ENCODE results near the gene NETO2.

The NETO2 gene

DNA sequence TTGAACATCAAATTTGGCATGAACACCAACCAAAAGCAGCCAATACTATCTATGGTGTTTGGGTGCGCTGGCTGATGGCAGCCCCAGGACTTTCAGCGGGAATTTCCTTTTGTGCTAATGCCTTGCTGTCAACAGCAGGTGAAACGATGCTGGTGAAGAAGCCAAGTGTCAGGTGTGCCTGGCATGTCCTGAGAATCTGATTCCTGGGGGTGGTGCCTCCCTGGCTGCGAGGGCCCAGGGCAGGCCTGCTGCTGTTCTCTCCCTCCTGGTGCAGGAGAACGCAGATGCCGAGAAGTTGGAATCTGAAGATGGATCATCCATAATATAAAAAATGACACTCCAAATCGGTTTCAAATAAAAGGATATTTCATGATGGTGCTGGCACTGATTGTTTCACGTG lies 108.3 kb downstream of the NETO2 start:
- Mint-ChIP-seq H3K4me1 (peaks cover 10 to 36% of the 10 kb centered on the region in 2 donors), H3K27me3 (peaks cover 0 to 5% of the 10 kb centered on the region in 2 donors), H3K4me3 (no peak overlapping the region), H3K9me3 (no peaks in the 10 kb centered on the region), H3K27ac (no peak overlapping the region), H3K36me3 (no peaks in the 10 kb centered on the region)
- DNase-seq, result no peak
- ATAC-seq (replicated peaks), result no peak

DNA sequence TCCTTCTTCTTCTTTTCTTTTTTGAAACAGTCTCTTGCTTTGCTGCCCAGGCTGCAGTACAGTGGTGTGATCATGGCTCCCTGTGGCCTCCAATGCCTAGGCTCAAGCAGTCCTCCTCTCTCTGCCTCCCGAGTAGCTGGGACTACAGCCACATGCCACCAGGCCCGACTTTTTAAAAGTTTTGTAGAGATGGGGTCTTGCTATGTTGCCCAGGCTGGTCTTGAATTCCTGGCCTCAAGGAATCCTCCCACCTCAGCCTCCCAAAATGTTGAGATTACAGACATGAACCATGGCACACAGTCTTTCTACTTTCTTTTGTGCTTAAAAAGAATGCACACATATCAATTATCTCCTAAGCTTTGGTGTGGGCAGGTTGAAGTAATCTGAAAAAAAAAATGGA lies 109.3 kb downstream of the NETO2 start:
- no peak overlapping the region for H3K27ac Mint-ChIP-seq
- peaks cover 10 to 27% of the 10 kb centered on the region in 2 donors for H3K4me1 Mint-ChIP-seq
- no peak for ATAC-seq (replicated peaks)
- peaks cover 0 to 4% of the 10 kb centered on the region in 2 donors for H3K27me3 Mint-ChIP-seq
- no peak for DNase-seq
- H3K4me3 Mint-ChIP-seq, result no peak overlapping the region
- no peaks in the 10 kb centered on the region for H3K36me3 Mint-ChIP-seq
- H3K9me3 Mint-ChIP-seq, result no peaks in the 10 kb centered on the region

DNA sequence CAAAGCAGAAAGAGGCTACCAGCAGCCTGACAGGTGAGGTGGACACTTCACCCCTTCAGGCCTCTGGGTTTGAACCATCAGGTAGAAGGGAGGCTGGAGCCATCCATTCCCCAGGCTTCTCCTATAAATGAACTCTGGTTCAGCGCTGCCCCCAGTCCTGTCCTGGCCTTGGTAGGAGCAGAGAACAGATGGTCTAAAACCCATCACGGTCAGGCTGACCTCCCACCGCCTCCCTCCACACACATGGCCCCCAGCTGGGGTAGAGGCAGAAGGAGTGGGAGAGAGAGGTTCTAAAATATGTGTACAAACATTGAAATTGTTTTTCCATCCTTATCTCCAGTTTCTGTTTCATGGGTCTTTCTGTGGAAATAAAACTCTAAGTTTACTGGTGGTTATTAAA lies 110.6 kb downstream of the NETO2 start:
- Mint-ChIP-seq H3K27ac (no peak overlapping the region), H3K36me3 (no peaks in the 10 kb centered on the region), H3K9me3 (no peaks in the 10 kb centered on the region), H3K4me1 (peaks cover 7 to 20% of the 10 kb centered on the region in 2 donors), H3K4me3 (no peak overlapping the region), H3K27me3 (no peaks in the 10 kb centered on the region)
- ATAC-seq (replicated peaks) (no peak), DNase-seq (no peak)

DNA sequence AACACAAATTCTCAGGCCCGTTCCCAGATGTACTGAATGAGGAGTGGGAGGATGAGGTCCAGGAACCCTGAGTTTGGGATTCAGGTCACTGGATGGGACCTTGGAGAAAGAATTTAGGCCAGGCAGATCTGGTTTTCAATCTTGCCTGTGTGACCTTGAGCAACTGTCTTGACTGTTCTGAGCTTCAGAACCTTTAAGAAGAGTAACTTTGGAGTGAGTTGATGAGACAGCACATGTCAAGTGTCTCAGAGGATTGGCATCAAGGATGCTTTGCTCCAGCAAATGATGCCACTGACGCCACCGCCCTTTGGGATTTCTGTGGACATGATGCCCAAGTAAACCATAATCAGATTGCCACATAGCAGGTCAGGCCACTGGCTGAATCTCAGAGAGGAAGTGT lies 114.0 kb downstream of the NETO2 start:
- Mint-ChIP-seq H3K4me1 (peaks cover 4 to 12% of the 10 kb centered on the region in 2 donors), H3K9me3 (no peaks in the 10 kb centered on the region), H3K36me3 (no peaks in the 10 kb centered on the region), H3K4me3 (no peak overlapping the region), H3K27me3 (no peaks in the 10 kb centered on the region), H3K27ac (no peak overlapping the region)
- DNase-seq, result no peak
- ATAC-seq (replicated peaks), result no peak

DNA sequence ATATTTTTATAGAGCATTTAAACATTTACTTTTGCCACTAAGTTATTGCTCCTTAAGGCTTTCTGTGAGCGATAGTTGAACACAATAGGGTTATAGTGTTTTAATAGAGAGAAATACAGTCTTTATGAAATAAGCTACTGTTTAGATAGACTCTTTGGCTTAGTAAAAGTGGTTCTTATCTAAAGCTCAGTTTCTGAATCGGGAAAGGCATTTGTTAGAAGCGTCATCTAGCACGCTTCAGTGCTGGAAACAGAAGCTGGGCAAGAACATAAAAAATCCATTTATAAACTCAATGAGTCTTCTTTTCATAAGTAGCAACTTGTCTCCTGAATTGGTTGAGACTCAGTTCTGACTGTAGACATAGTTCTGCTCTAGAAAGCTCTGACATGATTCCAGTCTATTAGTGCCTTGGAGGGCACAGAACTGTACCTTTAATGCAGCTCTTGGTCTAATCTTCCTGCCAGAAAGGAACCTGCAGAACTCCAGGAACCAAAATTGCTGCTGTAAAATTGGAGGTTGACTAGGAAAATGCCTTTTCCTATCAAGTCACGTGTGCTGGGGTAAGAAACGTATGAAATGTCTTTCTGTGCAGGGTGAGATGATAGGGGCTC lies 114.9 kb downstream of the NETO2 start:
- Mint-ChIP-seq H3K9me3 (no peaks in the 10 kb centered on the region), H3K4me1 (peaks cover 0 to 4% of the 10 kb centered on the region in 2 donors), H3K36me3 (no peaks in the 10 kb centered on the region), H3K27ac (no peak overlapping the region), H3K27me3 (no peaks in the 10 kb centered on the region), H3K4me3 (no peak overlapping the region)
- no peak for DNase-seq
- no peak for ATAC-seq (replicated peaks)
